Omental fat pad (tissue), 4 donors: ENCODE measurements around the gene PIP4P1. TPM values are rescaled to one million over a fixed set of nuclear protein-coding genes. Genes with fewer than 3 reads are reported as not detected.
"Not testable (repeated sequence)": the region's sequence is repeated elsewhere in the genome, so short reads cannot be mapped to it uniquely, and the experiment has no call there.

Source experiments
- ATAC-seq: fragments of 150-250 bp; one replicate; pipeline ENCODE4 v1.9.1; 2016; ENCODE audit warnings: mild to moderate bottlenecking, moderate library complexity; ENCODE audit not compliant: low FRiP score
- DNase-seq: peaks from one replicate; pipeline ENCODE4 v3.0.0-alpha.2; 2019; ENCODE audit warnings: low spot score
- total RNA-seq, 4 donors: library from RNA; depleted of rRNA; stranded (reverse); fragments of >200 nt; gene quantifications; one replicate each; pipeline ENCODE4 v1.1.0, GENCODE V29; 2016
- TF ChIP-seq, protein P1 (sequence below), 3 donors: fragments of 450-650 bp; IDR thresholded peaks; one replicate each; pipeline ENCODE4 v1.5.1; 2016 to 2017; ENCODE audit warnings: antibody characterized with exemption in 3 of 3, mild to moderate bottlenecking in 3 of 3, moderate library complexity in 2 of 3

PIP4P1 gene
- total RNA-seq: 10 to 100 TPM; 20.4 to 24.4 (median 22.5) TPM

DNA sequence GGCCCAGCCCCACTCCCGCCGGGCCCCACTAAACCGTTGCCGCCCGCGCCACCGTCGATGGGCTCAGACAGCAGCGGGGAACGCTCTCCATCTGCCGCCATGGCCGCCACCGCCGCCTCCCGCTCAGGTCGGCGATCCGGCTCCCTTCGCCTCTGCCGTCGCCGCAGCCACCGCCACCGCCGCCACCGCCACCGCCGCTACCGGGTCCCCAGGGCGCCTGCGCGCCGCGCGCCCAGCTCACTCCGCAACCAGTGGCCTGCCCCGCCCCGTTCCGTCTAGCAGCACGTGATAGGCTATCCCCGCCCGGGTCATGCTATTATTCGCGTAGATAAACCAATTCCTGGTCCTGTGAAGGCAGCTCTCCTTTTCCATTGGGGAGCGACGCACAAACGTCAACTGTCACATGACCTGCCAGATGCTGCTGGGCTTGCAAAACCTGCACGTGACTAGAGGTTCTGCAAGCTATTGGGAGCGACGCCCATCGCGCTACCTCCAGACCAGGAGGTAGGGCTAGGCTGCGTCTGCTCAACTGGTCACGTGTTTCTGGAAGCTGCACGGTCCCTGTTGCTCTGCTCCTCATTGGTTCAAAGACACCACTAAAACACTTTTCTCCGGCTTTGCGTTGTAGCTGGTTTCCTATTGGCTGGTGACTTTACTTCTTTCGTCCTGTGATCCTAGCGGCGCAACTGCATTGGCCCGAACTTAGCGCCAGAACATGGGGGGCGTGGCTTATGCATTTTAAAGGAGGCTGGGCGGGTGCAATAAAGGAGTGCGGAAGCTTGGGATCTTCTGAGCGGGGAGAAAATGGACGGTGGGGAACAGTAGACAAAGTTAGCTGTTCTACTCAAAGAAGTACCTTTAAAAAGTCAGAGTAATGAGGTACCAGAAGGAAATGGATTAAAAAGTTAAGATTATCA is at the start of gene PIP4P1:
Gene PIP4P1, minus strand, starts transcription at position 210 of the 917 bp plus-strand sequence. Its CDS starts 109 bp downstream, at position 101.
- TF ChIP-seq, protein P1, sequence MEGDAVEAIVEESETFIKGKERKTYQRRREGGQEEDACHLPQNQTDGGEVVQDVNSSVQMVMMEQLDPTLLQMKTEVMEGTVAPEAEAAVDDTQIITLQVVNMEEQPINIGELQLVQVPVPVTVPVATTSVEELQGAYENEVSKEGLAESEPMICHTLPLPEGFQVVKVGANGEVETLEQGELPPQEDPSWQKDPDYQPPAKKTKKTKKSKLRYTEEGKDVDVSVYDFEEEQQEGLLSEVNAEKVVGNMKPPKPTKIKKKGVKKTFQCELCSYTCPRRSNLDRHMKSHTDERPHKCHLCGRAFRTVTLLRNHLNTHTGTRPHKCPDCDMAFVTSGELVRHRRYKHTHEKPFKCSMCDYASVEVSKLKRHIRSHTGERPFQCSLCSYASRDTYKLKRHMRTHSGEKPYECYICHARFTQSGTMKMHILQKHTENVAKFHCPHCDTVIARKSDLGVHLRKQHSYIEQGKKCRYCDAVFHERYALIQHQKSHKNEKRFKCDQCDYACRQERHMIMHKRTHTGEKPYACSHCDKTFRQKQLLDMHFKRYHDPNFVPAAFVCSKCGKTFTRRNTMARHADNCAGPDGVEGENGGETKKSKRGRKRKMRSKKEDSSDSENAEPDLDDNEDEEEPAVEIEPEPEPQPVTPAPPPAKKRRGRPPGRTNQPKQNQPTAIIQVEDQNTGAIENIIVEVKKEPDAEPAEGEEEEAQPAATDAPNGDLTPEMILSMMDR (IDR thresholded peaks at IDR 0.05): no peak
- ATAC-seq (peak; percentile 100), DNase-seq (peak; percentile 97)

GRCh38 chr14:20508367-20508766 is 47.1 kb upstream of the PIP4P1 start:
- TF ChIP-seq, protein P1 (IDR thresholded peaks at IDR 0.05): no peak
- ATAC-seq (no peak), DNase-seq (no peak)

GRCh38 chr14:20507537-20507936 is 46.3 kb upstream of the PIP4P1 start:
- ATAC-seq, DNase-seq: not testable (repeated sequence)

GRCh38 chr14:20506752-20507151 is 45.5 kb upstream of the PIP4P1 start:
- ATAC-seq, DNase-seq: not testable (repeated sequence)

- not testable (repeated sequence) for DNase-seq, ATAC-seq
Observed at GRCh38 chr14:20506276-20506675, 45.0 kb upstream of the PIP4P1 start.

DNA sequence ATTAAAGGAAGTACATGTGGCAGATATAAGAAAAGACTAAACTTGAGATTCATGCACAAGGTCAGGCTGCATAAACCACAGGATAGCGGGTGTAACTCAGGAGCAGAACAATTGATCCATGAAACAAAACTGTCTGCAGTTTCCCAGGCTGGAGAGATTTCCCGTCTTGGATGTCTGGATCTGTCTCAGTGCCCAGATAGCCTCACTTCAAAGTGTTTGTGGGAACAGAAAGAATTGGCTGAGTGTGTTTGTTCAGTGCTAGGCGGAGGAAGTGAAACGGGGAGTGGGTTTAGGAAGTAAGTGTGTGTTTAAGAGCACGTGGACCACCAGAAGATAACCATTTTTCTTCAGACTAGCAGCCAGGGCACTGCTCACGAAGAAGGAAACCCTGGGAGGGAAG is 42.7 kb upstream of the PIP4P1 start:
- DNase-seq (no peak), ATAC-seq (no peak)
- TF ChIP-seq, protein P1 (IDR thresholded peaks at IDR 0.05): no peak

- no peak for ATAC-seq
- DNase-seq: no peak
- TF ChIP-seq, protein P1 (IDR thresholded peaks at IDR 0.05): no peak
Observed at GRCh38 chr14:20501346-20501745, 40.1 kb upstream of the PIP4P1 start.

GRCh38 chr14:20499881-20500280 is 38.6 kb upstream of the PIP4P1 start:
- no peak for ATAC-seq
- no peak for DNase-seq
- TF ChIP-seq, protein P1 (IDR thresholded peaks at IDR 0.05): no peak
